ENCODE results near the gene FOXP1. TPM values are rescaled to one million over a fixed set of nuclear protein-coding genes. Genes with fewer than 3 reads are reported as not detected.

The FOXP1 gene
- total and polyA plus RNA-seq, 9 of the 15 experiments (the other 6 are each of a cell fraction or from before 2014, with no cell fraction given) = 7.7 to 34.5 (median 13.7) TPM

- H3K4me2 ChIP-seq (ENCODE audit: insufficient read depth, low read length) = no peak overlapping the region
These were observed 463.5 kb downstream of the FOXP1 start for GRCh38 chr3:71120012-71120411.

More at GRCh38 chr3:71120012-71120411, 463.5 kb downstream of the FOXP1 start:
- Histone ChIP-seq H3K9me3 (replicated peaks; ENCODE audit: control insufficient read depth, insufficient read depth, low read depth, low read length) (no peaks in the 10 kb centered on the region), H3K36me3 (ENCODE audit: control insufficient read depth, insufficient read depth, low read length) (no peaks in the 10 kb centered on the region), H3K4me3 (no peak overlapping the region), H3K9me1 (ENCODE audit: control insufficient read depth, insufficient read depth, low read length) (no peaks in the 10 kb centered on the region), H3K79me2 (ENCODE audit: control insufficient read depth, insufficient read depth, low read length) (peaks cover 8% of the 10 kb centered on the region), H3K27me3 (ENCODE audit: control insufficient read depth in 2 of 2, insufficient read depth in 2 of 2, low read length in 2 of 2) (no peaks in the 10 kb centered on the region), H3K27ac (ENCODE audit: extremely low read depth, low read depth, low read length) (no peak overlapping the region), H3K4me1 (replicated peaks in 1 of 2; ENCODE audit: control insufficient read depth in 2 of 2, insufficient read depth in 2 of 2, low read length in 2 of 2) (no peaks in the 10 kb centered on the region; a peak in 1 of 5 replicates), H4K20me1 (replicated peaks; ENCODE audit: control insufficient read depth, insufficient read depth, low read length) (no peaks in the 10 kb centered on the region), H2AFZ (ENCODE audit: low read depth, low read length) (no peak overlapping the region), H3K9ac (ENCODE audit: insufficient read depth in 1 of 2, low read depth in 2 of 2, low read length in 2 of 2) (no peak overlapping the region)
- in situ Hi-C loops (cut with MboI) = no loop called here
- no peak for DNase-seq (ENCODE audit: extremely low read depth in 1 of 4, low spot score in 3 of 4)
- TF ChIP-seq ILK (tag; IDR thresholded peaks at IDR 0.05; ENCODE audit: borderline replicate concordance, low read depth) = no peak
- TF ChIP-seq NR3C1 (CRISPR knock-in tag; IDR thresholded peaks at IDR 0.05) = no peak
- TF ChIP-seq ZNF707 (CRISPR knock-in tag; conservative IDR thresholded peaks at IDR 0.05) = no peak
- no peak for TF ChIP-seq ZZZ3 (IDR thresholded peaks at IDR 0.05)
- TF ChIP-seq ZNF143 (CRISPR knock-in tag; IDR thresholded peaks at IDR 0.05) = no peak
- TF ChIP-seq RREB1 (CRISPR knock-in tag; IDR thresholded peaks at IDR 0.05) = no peak
- no peak for TF ChIP-seq L3MBTL2 (IDR thresholded peaks at IDR 0.05)
- TF ChIP-seq CREB3L1 (IDR thresholded peaks at IDR 0.05; ENCODE audit: borderline replicate concordance, low read depth) = no peak
- TF ChIP-seq ATF4 (CRISPR knock-in tag; IDR thresholded peaks at IDR 0.05) = no peak
- TF ChIP-seq ZNF212 (CRISPR knock-in tag; IDR thresholded peaks at IDR 0.05) = no peak
- intact Hi-C loops (cut with micrococcal nuclease) = no loop called here
- ATAC-seq = no peak
- CTCF ChIA-PET (ENCODE audit: low intra/inter-chr PET ratio) = no interaction called here
- POLR2A ChIA-PET = no interaction called here
- FAIRE-seq = no peak
- no TSS peak for BruUV-seq (replicated peaks)
